HEK293T (cell line): ENCODE measurements around the gene SPATS2L.

ENCODE experiments used
- CTCF ChIA-PET: fragments of 350-600 bp; formaldehyde crosslinking; extraction: SDS; loops from one replicate; lab custom pipeline; 2021; ENCODE audit warnings: antibody characterized with exemption, inconsistent platforms; lab: Yijun Ruan, JAX
- POLR2A ChIA-PET: fragments of 350-600 bp; formaldehyde crosslinking; extraction: SDS; loops from one replicate; lab custom pipeline; 2020; ENCODE audit warnings: antibody characterized with exemption, inconsistent platforms; lab: Yijun Ruan, JAX
- DNase-seq: peaks from one replicate; pipeline ENCODE4 v3.0.0; 2012; ENCODE audit warnings: mixed read lengths; ENCODE audit errors: extremely low spot score
- ARNT ChIP-seq: fragments of 450-650 bp; IDR thresholded peaks from 2 replicates; pipeline ENCODE4 v1.6.1; 2017; ENCODE audit warnings: mild to moderate bottlenecking
- BHLHE40 ChIP-seq: fragments of 450-650 bp; IDR thresholded peaks from 2 replicates; pipeline ENCODE4 v1.6.1; 2016; ENCODE audit warnings: mild to moderate bottlenecking, moderate library complexity, borderline replicate concordance
- CTBP1 ChIP-seq: fragments of 450-650 bp; IDR thresholded peaks from 2 replicates; pipeline ENCODE4 v1.6.1; 2016; ENCODE audit warnings: borderline replicate concordance
- ELF4 ChIP-seq: fragments of 450-650 bp; IDR thresholded peaks from 2 replicates; pipeline ENCODE4 v1.6.1; 2017; ENCODE audit warnings: antibody characterized with exemption
- FOXA1 ChIP-seq: fragments of 450-650 bp; IDR thresholded peaks from 2 replicates; pipeline ENCODE4 v1.6.1; 2016; ENCODE audit warnings: mild to moderate bottlenecking
- FOXK2 ChIP-seq: fragments of 450-650 bp; IDR thresholded peaks from 2 replicates; pipeline ENCODE4 v1.6.1; 2016; ENCODE audit warnings: mild to moderate bottlenecking
- FOXM1 ChIP-seq: fragments of 450-650 bp; IDR thresholded peaks from 2 replicates; pipeline ENCODE4 v1.6.1; 2017; ENCODE audit warnings: mild to moderate bottlenecking, borderline replicate concordance
- HDGF ChIP-seq: fragments of 450-650 bp; IDR thresholded peaks from 2 replicates; pipeline ENCODE4 v1.6.1; 2017; ENCODE audit warnings: antibody characterized with exemption, borderline replicate concordance
- L3MBTL2 ChIP-seq: fragments of 450-650 bp; conservative IDR thresholded peaks from 2 replicates; pipeline ENCODE4 v1.6.1; 2016; ENCODE audit warnings: mild to moderate bottlenecking
- LEF1 ChIP-seq: fragments of 450-650 bp; IDR thresholded peaks from 2 replicates; pipeline ENCODE4 v1.6.1; 2017; ENCODE audit warnings: mild to moderate bottlenecking, borderline replicate concordance
- NFRKB ChIP-seq: fragments of 450-650 bp; IDR thresholded peaks from 2 replicates; pipeline ENCODE4 v1.6.1; 2016; ENCODE audit warnings: mild to moderate bottlenecking, moderate library complexity
- PKNOX1 ChIP-seq: fragments of 450-650 bp; IDR thresholded peaks from 2 replicates; pipeline ENCODE4 v1.6.1; 2016
- SP1 ChIP-seq: fragments of 450-650 bp; IDR thresholded peaks from 2 replicates; pipeline ENCODE4 v1.6.1; 2017
- SUZ12 ChIP-seq: fragments of 450-650 bp; IDR thresholded peaks from 2 replicates; pipeline ENCODE4 v1.6.1; 2016; ENCODE audit warnings: mild to moderate bottlenecking
- TARDBP ChIP-seq: fragments of 450-650 bp; IDR thresholded peaks from 2 replicates; pipeline ENCODE4 v1.6.1; 2016
- ZNF384 ChIP-seq: fragments of 450-650 bp; IDR thresholded peaks from 2 replicates; pipeline ENCODE4 v1.6.1; 2016

Gene SPATS2L

GRCh38 chr2:200379481-200380090 lies 73.1 kb downstream of the SPATS2L start:
- POLR2A ChIA-PET: no interaction called here
- TF ChIP-seq CTBP1: no peak
- no peak for TF ChIP-seq BHLHE40
- TF ChIP-seq ELF4: no peak
- TF ChIP-seq SUZ12: no peak
- TF ChIP-seq NFRKB: no peak
- CTCF ChIA-PET: no interaction called here
- DNase-seq: no peak

- TF ChIP-seq L3MBTL2: no peak
- TF ChIP-seq SUZ12: no peak
- no peak for TF ChIP-seq NFRKB
- TF ChIP-seq BHLHE40: no peak
- no peak for TF ChIP-seq FOXM1
- no peak for TF ChIP-seq CTBP1
- TF ChIP-seq FOXA1: no peak
- no peak for TF ChIP-seq TARDBP
- ChIA-PET POLR2A (no interaction called here), CTCF (no interaction called here)
- DNase-seq: no peak
Measured at GRCh38 chr2:200380091-200380561, 73.6 kb downstream of the SPATS2L start.

- ChIA-PET POLR2A (no interaction called here), CTCF (no interaction called here)
- no peak for DNase-seq
- TF ChIP-seq PKNOX1 (no peak), FOXM1 (no peak), FOXK2 (no peak), NFRKB (no peak), BHLHE40 (no peak), SP1 (no peak), ZNF384 (no peak), TARDBP (no peak), FOXA1 (no peak), CTBP1 (no peak), ELF4 (no peak), HDGF (no peak), SUZ12 (no peak), L3MBTL2 (no peak), LEF1 (no peak)
Measured at GRCh38 chr2:200380833-200381542, 74.5 kb downstream of the SPATS2L start.

- ChIA-PET POLR2A (no interaction called here), CTCF (no interaction called here)
- DNase-seq: no peak
- TF ChIP-seq SP1 (no peak), NFRKB (no peak), ARNT (no peak), ELF4 (no peak), FOXA1 (no peak), BHLHE40 (no peak), HDGF (no peak), TARDBP (no peak), L3MBTL2 (no peak), CTBP1 (no peak), SUZ12 (no peak), FOXK2 (no peak)
Measured at GRCh38 chr2:200382874-200383273, 76.4 kb downstream of the SPATS2L start.

GRCh38 chr2:200383380-200384110 lies 77.1 kb downstream of the SPATS2L start:
- no peak for DNase-seq
- TF ChIP-seq LEF1: no peak
- TF ChIP-seq TARDBP: no peak
- TF ChIP-seq FOXM1: no peak
- no peak for TF ChIP-seq PKNOX1
- TF ChIP-seq SP1: no peak
- ChIA-PET POLR2A (no interaction called here), CTCF (no interaction called here)

GRCh38 chr2:200385063-200385635 lies 78.7 kb downstream of the SPATS2L start:
- no peak for TF ChIP-seq FOXK2
- no peak for TF ChIP-seq FOXM1
- TF ChIP-seq SUZ12: no peak
- TF ChIP-seq ARNT: no peak
- TF ChIP-seq L3MBTL2: no peak
- TF ChIP-seq FOXA1: no peak
- TF ChIP-seq TARDBP: no peak
- no peak for TF ChIP-seq ELF4
- no peak for TF ChIP-seq LEF1
- no peak for TF ChIP-seq NFRKB
- TF ChIP-seq PKNOX1: no peak
- TF ChIP-seq CTBP1: no peak
- no peak for TF ChIP-seq SP1
- no peak for TF ChIP-seq ZNF384
- TF ChIP-seq BHLHE40: no peak
- TF ChIP-seq HDGF: no peak
- no peak for DNase-seq
- POLR2A ChIA-PET: no interaction called here
- CTCF ChIA-PET: no interaction called here
